GM19468 (cell line): ENCODE results near the gene MIDN.
"Not testable (repeated sequence)": the region's sequence is repeated elsewhere in the genome, so short reads cannot be mapped to it uniquely, and the experiment has no call there.

ENCODE experiments used
- ATAC-seq: cut with Tn5 transposase; IDR thresholded peaks from one replicate; pipeline ENCODE4 v1.9.1; 2021; ENCODE audit warnings: mild to moderate bottlenecking, moderate library complexity, moderate number of reproducible peaks; ENCODE audit not compliant: unreplicated experiment; ENCODE audit errors: extremely low read depth

MIDN gene

DNA sequence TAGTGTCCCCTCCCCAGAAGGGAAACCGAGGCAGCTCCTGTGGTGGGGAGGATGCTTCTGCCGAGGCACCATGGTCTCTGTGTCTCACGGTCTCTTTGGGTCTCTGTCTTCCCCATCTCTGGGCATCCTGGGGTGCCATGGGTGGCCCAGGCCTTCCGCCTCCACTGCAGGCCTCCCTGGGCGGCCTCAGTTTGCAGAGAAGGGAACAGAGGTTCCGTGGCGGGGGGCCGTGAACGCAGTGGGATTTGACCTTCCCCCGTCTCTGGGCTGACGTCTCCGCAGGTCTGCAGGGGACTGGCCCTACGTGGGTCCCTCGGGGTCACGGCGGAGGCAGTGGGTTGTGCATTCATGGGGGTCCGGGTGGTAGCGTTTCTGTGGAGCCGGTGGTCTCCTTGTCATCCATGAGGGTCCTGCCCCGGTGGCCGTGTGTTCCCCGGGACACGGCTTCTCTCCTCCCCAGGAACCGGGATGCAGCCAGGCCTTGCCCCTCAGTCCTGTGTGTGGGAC is 41.9 kb downstream of the MIDN start:
- ATAC-seq = no peak

GRCh38 chr19:1290703-1291651 is 42.6 kb downstream of the MIDN start:
- ATAC-seq = no peak

- ATAC-seq = no peak
Observed at GRCh38 chr19:1291761-1292418, 43.5 kb downstream of the MIDN start.

GRCh38 chr19:1292419-1293151 is 44.2 kb downstream of the MIDN start:
- ATAC-seq = no peak

- ATAC-seq = no peak
Observed at GRCh38 chr19:1293782-1294604, 45.6 kb downstream of the MIDN start.

- no peak for ATAC-seq
Observed at GRCh38 chr19:1294688-1295087, 46.3 kb downstream of the MIDN start.

- ATAC-seq = no peak
Observed at GRCh38 chr19:1295169-1296012, 47.0 kb downstream of the MIDN start.

DNA sequence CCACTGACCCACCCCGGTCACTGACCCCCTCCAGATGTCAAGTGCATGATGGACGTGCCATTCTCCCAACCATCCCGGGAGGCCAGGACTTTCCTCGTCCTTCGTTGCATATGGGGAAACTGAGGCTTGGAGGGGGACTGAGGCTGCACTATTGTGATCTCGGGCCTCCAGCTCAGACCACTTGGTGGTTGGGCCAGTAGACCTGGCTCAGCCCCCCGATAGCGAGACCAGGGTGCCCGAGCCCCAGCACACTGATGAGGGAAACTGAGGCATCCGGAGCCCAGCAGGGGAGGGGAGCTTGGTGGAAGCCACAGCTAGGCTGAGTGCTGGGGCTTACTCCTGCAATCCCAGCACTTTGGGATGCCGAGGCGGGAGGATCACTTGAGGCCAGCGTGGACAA is 47.7 kb downstream of the MIDN start:
- no peak for ATAC-seq

DNA sequence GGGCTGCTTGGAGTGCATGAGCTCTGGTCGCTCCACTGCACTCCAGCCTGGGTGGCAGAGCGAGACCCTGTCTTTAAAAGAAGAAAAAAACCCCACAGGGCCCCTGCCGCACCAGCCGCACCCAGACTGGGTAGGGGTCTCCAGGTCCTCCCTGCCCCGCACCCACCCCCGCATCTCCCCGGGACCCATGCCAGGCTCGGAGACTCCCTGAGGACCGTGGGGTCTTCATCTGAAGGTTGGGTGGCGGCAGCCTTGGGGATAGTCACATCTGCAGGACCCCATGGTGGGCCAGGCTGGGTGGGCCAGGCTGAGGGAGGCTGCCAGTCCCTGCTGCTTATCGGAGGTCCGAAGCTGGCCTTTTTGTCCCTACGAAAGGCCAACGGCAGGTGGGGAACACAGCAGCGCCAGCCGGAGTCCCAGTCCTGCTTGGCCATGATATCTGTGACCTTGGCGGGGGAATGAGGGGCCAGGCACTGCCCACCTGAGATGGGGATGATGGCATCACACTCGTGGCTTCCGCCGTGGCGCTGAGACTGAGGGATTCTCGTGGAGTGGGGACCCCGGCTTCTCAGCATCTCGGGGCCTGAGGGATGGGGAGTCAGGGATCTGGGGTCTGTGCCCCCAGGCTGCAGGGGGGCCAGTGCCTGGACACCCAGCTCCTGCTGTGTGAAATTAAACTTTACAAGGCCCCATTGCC is 48.3 kb downstream of the MIDN start:
- no peak for ATAC-seq

GRCh38 chr19:1298235-1298634 is 49.9 kb downstream of the MIDN start:
- no peak for ATAC-seq

- ATAC-seq = no peak
Observed at GRCh38 chr19:1299801-1300200, 51.4 kb downstream of the MIDN start.

DNA sequence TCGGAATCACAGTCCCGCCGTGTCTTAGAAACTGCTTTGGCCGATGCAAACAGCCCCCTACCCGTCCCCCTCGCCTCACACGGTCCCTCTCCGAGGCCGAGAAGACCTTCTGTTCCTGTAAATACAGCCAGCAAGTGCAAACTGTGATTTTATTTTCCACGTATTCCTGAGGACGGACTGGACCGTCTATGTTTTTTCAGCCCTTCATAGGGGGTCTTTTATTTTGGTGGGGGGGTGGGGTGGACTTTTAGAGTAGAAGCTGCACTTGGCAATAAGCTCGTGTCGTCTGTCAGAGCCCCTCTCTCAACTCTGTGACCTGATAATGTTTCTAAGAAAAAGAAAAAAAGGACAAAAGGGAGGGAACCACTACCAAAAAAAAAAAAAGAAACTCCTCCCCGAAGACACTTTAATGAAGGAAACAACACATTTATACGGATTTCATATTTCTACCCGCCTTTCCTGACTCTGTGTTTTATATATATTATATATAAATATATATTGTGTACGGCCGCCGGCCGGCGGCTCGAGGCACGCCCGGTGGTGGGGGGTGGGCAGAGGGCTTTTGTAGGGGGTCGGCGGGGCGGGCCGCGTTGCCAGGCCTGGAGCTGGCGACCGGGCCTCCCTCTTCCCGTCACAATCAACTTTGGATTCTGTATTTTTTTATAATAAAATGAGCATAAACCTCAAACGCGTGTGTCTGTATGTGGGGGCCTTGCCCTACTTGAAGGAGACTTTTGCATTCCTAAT is 52.5 kb downstream of the MIDN start:
- ATAC-seq = no peak

DNA sequence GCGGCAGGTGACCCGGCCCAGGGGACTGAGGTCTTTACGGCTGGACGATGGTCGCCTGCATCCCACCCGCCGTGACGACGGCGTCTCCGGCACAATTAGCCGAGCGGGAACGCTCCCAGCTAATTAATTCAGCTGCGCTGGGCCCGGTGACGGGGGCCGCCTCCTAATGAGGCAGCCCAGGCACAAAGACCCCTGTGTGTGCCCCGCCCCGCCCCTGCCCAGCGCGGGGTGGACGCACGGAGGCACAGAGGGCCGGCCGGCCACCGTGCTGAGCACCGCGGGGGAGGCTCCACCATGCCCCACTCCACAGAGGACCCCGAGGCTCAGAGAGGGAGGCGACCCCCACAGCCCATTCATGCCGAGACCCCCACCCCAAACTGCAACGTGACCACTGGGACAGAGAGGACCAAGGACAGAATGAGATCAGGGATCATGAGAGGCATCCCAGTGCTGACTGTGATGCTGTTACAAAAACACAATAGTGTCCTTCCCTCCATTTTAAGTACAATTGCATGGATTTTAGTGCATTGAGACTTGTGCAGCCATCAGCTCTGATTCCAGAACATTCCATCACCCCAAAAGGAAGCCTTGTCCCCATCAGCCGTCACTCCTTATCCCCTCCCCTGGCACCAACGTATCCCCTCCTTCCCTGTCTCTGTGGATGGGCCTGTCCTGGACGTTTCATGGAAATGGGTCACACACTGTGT is 54.3 kb downstream of the MIDN start:
- ATAC-seq = no peak

DNA sequence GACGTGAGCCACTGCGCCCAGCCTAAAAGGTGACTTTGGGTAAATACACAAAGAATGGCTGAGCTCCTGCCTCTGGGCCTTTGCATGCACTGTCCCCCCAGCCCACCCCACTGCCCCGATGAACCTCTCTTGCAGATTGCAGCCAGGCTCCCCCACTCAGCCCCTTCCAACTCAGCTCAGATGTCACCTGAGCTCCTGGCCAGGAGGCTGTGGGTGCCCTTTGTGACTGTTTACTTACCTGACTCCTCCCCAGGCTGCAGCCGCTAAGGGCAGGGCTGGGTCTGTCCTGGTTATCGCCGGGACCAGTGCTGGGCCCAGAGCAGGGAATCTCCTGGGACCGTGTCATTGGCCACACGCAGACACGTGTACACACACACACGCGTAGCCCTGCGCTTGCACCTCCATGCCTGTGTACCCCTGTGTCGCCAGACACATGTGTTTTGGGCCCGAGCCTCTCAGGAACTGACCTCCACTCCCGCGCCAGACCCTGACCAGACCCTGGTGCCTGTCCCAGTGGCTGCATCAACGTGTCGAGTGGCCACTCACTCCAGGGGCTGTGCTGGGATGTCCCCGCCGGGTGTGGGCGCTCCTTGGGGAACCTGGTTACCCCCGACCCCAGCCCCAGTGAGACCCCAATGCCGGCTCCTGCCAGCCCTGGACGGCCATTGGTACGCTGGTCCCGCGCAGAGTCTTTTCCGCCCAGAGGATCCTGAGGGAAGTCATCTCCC is 56.0 kb downstream of the MIDN start:
- no peak for ATAC-seq

DNA sequence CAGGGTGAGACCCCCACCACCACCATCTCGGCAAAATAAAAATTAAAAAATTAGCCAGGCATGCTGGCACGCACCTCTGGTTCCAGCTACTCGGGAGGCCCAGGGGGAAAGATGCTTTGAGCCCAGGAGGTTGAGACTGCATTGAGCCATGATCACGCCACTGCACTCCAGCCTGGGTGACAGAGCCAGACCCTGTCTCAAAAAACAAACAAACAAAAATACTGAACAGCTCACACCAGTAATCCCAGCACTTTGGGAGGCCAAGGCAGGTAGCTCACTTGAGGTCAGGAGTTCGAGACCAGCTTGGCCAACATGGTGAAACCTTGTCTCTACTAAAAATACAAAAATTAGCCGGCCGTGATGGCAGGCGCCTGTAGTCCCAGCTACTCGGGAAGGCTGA is 57.0 kb downstream of the MIDN start:
- not testable (repeated sequence) for ATAC-seq

- ATAC-seq = no peak
Observed at GRCh38 chr19:1307320-1307719, 58.9 kb downstream of the MIDN start.
